Neuronal stem cell (in vitro differentiated cells): Measurements from ENCODE around the gene PERCC1.

Source experiments
- DNase-seq: peaks from one replicate; pipeline ENCODE4 v3.0.0-alpha.2; 2013; ENCODE audit warnings: low spot score
- H2AFZ ChIP-seq: one replicate; pipeline ENCODE4 v1.6.1; 2013; ENCODE audit warnings: mild to moderate bottlenecking, low read length, inconsistent platforms
- H2AK5ac ChIP-seq: 2 replicates; pipeline ENCODE4 v1.6.1; 2013; ENCODE audit warnings: low read depth, mild to moderate bottlenecking, inconsistent platforms, low read length, moderate library complexity, mixed read lengths
- H2BK120ac ChIP-seq: 2 replicates; pipeline ENCODE4 v1.6.1; 2013; ENCODE audit warnings: low read depth, mild to moderate bottlenecking, inconsistent platforms, low read length, moderate library complexity, mixed read lengths
- H2BK12ac ChIP-seq: one replicate; pipeline ENCODE4 v1.6.1; 2013; ENCODE audit warnings: low read length, inconsistent platforms
- H2BK15ac ChIP-seq: 2 replicates; pipeline ENCODE4 v1.6.1; 2013; ENCODE audit warnings: mild to moderate bottlenecking, low read length, inconsistent platforms, mixed read lengths
- H2BK5ac ChIP-seq: one replicate; pipeline ENCODE4 v1.6.1; 2013; ENCODE audit warnings: inconsistent platforms, mild to moderate bottlenecking, low read length, moderate library complexity
- H3K14ac ChIP-seq: one replicate; pipeline ENCODE4 v1.6.1; 2013; ENCODE audit warnings: low read length, inconsistent platforms
- H3K18ac ChIP-seq: 2 replicates; pipeline ENCODE4 v1.6.1; 2013; ENCODE audit warnings: low read length, inconsistent platforms
- H3K23ac ChIP-seq: 2 replicates; pipeline ENCODE4 v1.6.1; 2013; ENCODE audit warnings: low read depth, mild to moderate bottlenecking, mixed read lengths, low read length, inconsistent platforms; ENCODE audit not compliant: poor library complexity
- H3K27ac ChIP-seq: replicated peaks from 3 replicates; pipeline ENCODE4 v1.5.1; 2013; ENCODE audit warnings: low read length, inconsistent platforms
- H3K27me3 ChIP-seq, 3 experiments: 2 replicates each; pipeline ENCODE4 v1.6.1; 2013; ENCODE audit warnings: low read length in 3 of 3, mild to moderate bottlenecking in 2 of 3, inconsistent platforms in 1 of 3, low read depth in 1 of 3, mixed read lengths in 1 of 3, moderate library complexity in 1 of 3; ENCODE audit not compliant: control insufficient read depth in 3 of 3, insufficient read depth in 3 of 3
- H3K36me3 ChIP-seq, 2 donors: replicated peaks in 1 of 2; 2 replicates each; pipeline ENCODE4 v1.6.1; 2013; ENCODE audit warnings: low read length in 2 of 2; ENCODE audit not compliant: control insufficient read depth in 2 of 2, insufficient read depth in 2 of 2
- H3K4ac ChIP-seq: 2 replicates; pipeline ENCODE4 v1.6.1; 2013; ENCODE audit warnings: inconsistent platforms, mild to moderate bottlenecking, low read length, moderate library complexity
- H3K4me1 ChIP-seq, 2 donors: 1 replicate in 1 of 2; 2 replicates in 1 of 2; pipeline ENCODE4 v1.6.1; 2013; ENCODE audit warnings: low read length in 2 of 2, low read depth in 1 of 2; ENCODE audit not compliant: control insufficient read depth in 2 of 2, insufficient read depth in 1 of 2
- H3K4me2 ChIP-seq: one replicate; pipeline ENCODE4 v1.6.1; 2013; ENCODE audit warnings: mild to moderate bottlenecking, low read length, inconsistent platforms; ENCODE audit not compliant: insufficient read depth, poor library complexity, severe bottlenecking
- H3K4me3 ChIP-seq, 2 donors: 2 replicates each; pipeline ENCODE4 v1.5.1; 2013; ENCODE audit warnings: low read length in 2 of 2, mild to moderate bottlenecking in 2 of 2, inconsistent platforms in 1 of 2, moderate library complexity in 1 of 2
- H3K79me1 ChIP-seq: one replicate; pipeline ENCODE4 v1.6.1; 2013; ENCODE audit warnings: low read depth, mild to moderate bottlenecking, inconsistent platforms, low read length, moderate library complexity
- H3K9ac ChIP-seq: one replicate; pipeline ENCODE4 v1.6.1; 2013; ENCODE audit warnings: mild to moderate bottlenecking, low read depth, low read length, inconsistent platforms; ENCODE audit not compliant: poor library complexity
- H3K9me3 ChIP-seq, 2 donors: replicated peaks in 1 of 2; 2 replicates each; pipeline versions ENCODE3 to v1.6.1; 2013; ENCODE audit warnings: low read length in 2 of 2, mild to moderate bottlenecking in 2 of 2, inconsistent platforms in 1 of 2, low read depth in 1 of 2, mixed read lengths in 1 of 2, moderate library complexity in 1 of 2; ENCODE audit not compliant: control insufficient read depth in 2 of 2, insufficient read depth in 1 of 2
- H4K8ac ChIP-seq: one replicate; pipeline ENCODE4 v1.6.1; 2013; ENCODE audit warnings: low read depth, mild to moderate bottlenecking, inconsistent platforms, low read length, moderate library complexity
- H4K91ac ChIP-seq: one replicate; pipeline ENCODE4 v1.6.1; 2013; ENCODE audit warnings: low read length, low read depth, mild to moderate bottlenecking, inconsistent platforms; ENCODE audit not compliant: poor library complexity
- WGBS, 2 donors: extraction: QIAGEN DNeasy Blood & Tissue Kit; methylation state at CpG; one replicate each; pipeline ENCODE4 v1.1.7; 2013; ENCODE audit warnings: missing lambda C conversion rate in 2 of 2, mixed read lengths in 1 of 2; ENCODE audit not compliant: insufficient read length in 2 of 2, insufficient replicate concordance in 1 of 2; ENCODE audit errors: extremely low coverage in 2 of 2; 5-methylcytosine and 5-hydroxymethylcytosine counted together

Gene PERCC1

GRCh38 chr16:1432388-1433262 lies 1.7 kb downstream of the PERCC1 start:
- H3K4me3 ChIP-seq, result no peak overlapping the region
- H3K27ac ChIP-seq, result no peak overlapping the region
- peak overlapping the region; percentile 85 for H3K23ac ChIP-seq
- peaks cover 3% of the 10 kb centered on the region for H3K79me1 ChIP-seq
- peak overlapping the region; percentile 46 for H2BK12ac ChIP-seq
- no peak overlapping the region for H3K18ac ChIP-seq
- no peaks in the 10 kb centered on the region for H3K9me3 ChIP-seq
- H3K4me1 ChIP-seq, result peaks cover 0 to 26% of the 10 kb centered on the region in 2 donors
- peak overlapping the region; percentile 83 for H2AK5ac ChIP-seq
- H3K9ac ChIP-seq, result no peak overlapping the region
- peak overlapping the region; percentile 53 for H2BK5ac ChIP-seq
- peak overlapping the region; percentile 43 for H4K8ac ChIP-seq
- H3K14ac ChIP-seq, result no peak overlapping the region
- peak overlapping the region; percentile 61 for H2BK120ac ChIP-seq
- peak overlapping the region; percentile 75 for H2BK15ac ChIP-seq
- H3K4me2 ChIP-seq, result no peak overlapping the region
- H3K4ac ChIP-seq, result no peak overlapping the region
- H3K36me3 ChIP-seq, result no peaks in the 10 kb centered on the region
- no peak overlapping the region for H4K91ac ChIP-seq
- WGBS, 2 donors, result no CpG with 5 or more reads among the region's 63 CpGs
- peak overlapping the region; percentile 80 for H2AFZ ChIP-seq
- no peaks in the 10 kb centered on the region for H3K27me3 ChIP-seq
- DNase-seq, result no peak

- Histone ChIP-seq H3K4me3 (no peak overlapping the region), H3K14ac (no peak overlapping the region), H3K79me1 (peaks cover 3% of the 10 kb centered on the region), H2BK12ac (peak overlapping the region; percentile 41), H4K8ac (peak overlapping the region; percentile 65), H3K36me3 (no peaks in the 10 kb centered on the region), H2BK15ac (peak overlapping the region; percentile 26), H3K23ac (peak overlapping the region; percentile 20), H3K27me3 (no peaks in the 10 kb centered on the region), H3K9me3 (no peaks in the 10 kb centered on the region), H3K4me1 (peaks cover 0 to 26% of the 10 kb centered on the region in 2 donors), H3K18ac (peak overlapping the region; percentile 28), H2AFZ (peak overlapping the region; percentile 80), H3K4me2 (no peak overlapping the region), H2BK120ac (no peak overlapping the region), H3K4ac (no peak overlapping the region), H2BK5ac (peak overlapping the region; percentile 53), H3K9ac (peak overlapping the region; percentile 70), H2AK5ac (peak overlapping the region; percentile 83), H3K27ac (no peak overlapping the region), H4K91ac (no peak overlapping the region)
- no peak for DNase-seq
- WGBS, 2 donors, result no CpG with 5 or more reads among the region's 14 CpGs
Measured at GRCh38 chr16:1433263-1433560, 2.3 kb downstream of the PERCC1 start.

DNA sequence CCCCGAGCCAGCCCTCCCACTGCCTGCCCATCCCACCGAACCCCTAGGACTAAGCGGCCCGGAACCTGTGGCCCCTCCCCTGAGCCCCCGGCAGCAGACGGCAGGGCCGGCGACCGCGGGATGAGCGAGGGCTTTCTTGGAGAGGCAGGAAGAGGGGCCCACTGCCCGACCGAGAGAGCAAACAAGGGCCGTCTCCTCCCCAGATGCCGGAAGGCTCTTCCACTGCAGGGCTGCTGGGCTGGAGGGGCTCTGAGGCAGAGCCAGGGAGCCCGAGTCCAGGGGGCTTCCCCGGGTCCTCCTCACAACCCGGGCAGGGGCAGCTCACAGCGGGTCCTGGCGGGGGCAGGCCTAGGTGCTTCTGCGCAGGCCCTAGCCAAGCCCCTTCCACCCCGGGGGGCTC lies 2.9 kb downstream of the PERCC1 start:
- Histone ChIP-seq H3K4ac (no peak overlapping the region), H3K23ac (no peak overlapping the region), H2BK12ac (no peak overlapping the region), H2AFZ (peak overlapping the region; percentile 80), H2BK15ac (peak overlapping the region; percentile 89), H3K9me3 (no peaks in the 10 kb centered on the region), H3K27me3 (no peaks in the 10 kb centered on the region), H3K4me1 (peaks cover 0 to 26% of the 10 kb centered on the region in 2 donors), H2AK5ac (peak overlapping the region; percentile 83), H2BK5ac (no peak overlapping the region), H3K4me2 (no peak overlapping the region), H3K36me3 (no peaks in the 10 kb centered on the region), H3K18ac (peak overlapping the region; percentile 13), H3K4me3 (no peak overlapping the region), H3K14ac (no peak overlapping the region), H2BK120ac (no peak overlapping the region), H3K27ac (no peak overlapping the region), H3K9ac (peak overlapping the region; percentile 70), H4K8ac (no peak overlapping the region), H4K91ac (no peak overlapping the region), H3K79me1 (peaks cover 2% of the 10 kb centered on the region)
- no peak for DNase-seq
- WGBS, 2 donors, result no CpG with 5 or more reads among the region's 22 CpGs

DNA sequence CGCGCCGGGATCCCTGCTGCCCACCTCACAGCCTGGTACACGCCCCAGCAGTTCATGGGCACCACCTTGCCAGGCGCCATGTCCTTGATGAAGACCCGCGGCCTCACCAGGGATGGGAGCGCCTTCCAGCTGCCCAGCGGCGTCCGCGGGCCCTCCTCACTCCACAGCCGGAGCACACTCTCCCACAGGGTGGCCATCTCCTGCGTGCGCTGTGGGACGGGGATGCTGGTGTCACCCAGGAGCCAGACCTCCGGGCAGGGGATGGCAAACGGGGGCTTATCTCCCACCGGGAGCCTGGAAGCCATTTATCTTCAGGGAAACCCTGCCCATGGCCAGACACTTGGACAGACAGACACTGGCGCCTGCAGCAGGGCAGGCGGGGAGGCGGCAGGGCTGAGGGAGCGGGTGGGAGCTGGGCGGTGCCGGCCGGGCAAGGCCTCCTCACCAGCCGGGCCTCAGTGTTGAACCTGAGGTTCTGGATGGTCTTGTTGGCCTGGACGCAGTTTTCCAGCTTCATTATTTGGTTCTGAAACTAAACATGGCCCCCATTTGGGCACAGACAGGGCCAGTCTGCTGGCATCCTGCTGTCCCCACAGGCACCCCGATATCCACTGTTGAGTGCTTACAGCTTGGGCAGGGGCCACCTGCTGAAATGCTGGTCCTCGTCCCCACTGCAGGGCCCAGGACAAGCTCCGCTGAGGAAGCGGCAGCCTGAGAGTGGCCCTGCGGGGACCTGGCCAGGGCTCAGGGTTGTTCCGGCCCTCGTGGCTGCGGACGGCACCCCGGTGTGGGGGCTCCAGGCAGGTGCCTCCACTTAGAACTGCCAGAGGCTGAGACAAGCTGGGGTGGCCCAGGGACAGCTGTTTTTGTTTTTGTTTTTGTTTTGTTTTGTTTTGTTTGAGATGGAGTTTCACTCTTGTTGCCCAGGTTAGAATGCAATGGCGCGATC lies 4.0 kb downstream of the PERCC1 start:
- Histone ChIP-seq H3K14ac (peak overlapping the region; percentile 71), H2BK12ac (peak overlapping the region; percentile 10)
- no CpG with 5 or more reads among the region's 40 CpGs for WGBS, 2 donors

More for the DNA sequence above, 4.0 kb downstream of the PERCC1 start:
- peak overlapping the region; percentile 11 for H2AFZ ChIP-seq
- H2BK120ac ChIP-seq, result no peak overlapping the region
- no peak overlapping the region for H3K4me3 ChIP-seq
- H2BK5ac ChIP-seq, result peak overlapping the region; percentile 53
- H3K9ac ChIP-seq, result no peak overlapping the region
- H3K9me3 ChIP-seq, result no peaks in the 10 kb centered on the region
- peak overlapping the region; percentile 57 for H3K18ac ChIP-seq
- H3K4me2 ChIP-seq, result no peak overlapping the region
- H3K27ac ChIP-seq, result no peak overlapping the region
- H3K79me1 ChIP-seq, result no peaks in the 10 kb centered on the region
- H3K36me3 ChIP-seq, result no peaks in the 10 kb centered on the region
- no peak overlapping the region for H4K91ac ChIP-seq
- H2AK5ac ChIP-seq, result peak overlapping the region; percentile 56
- no peaks in the 10 kb centered on the region for H3K27me3 ChIP-seq
- H2BK15ac ChIP-seq, result peak overlapping the region; percentile 81
- H4K8ac ChIP-seq, result no peak overlapping the region
- H3K4ac ChIP-seq, result peak overlapping the region; percentile 53
- peak overlapping the region; percentile 55 for H3K23ac ChIP-seq
- no peak for DNase-seq
- H3K4me1 ChIP-seq, result peaks cover 0 to 23% of the 10 kb centered on the region in 2 donors
